ENCODE measurements around the gene CEP126.

The CEP126 gene

DNA sequence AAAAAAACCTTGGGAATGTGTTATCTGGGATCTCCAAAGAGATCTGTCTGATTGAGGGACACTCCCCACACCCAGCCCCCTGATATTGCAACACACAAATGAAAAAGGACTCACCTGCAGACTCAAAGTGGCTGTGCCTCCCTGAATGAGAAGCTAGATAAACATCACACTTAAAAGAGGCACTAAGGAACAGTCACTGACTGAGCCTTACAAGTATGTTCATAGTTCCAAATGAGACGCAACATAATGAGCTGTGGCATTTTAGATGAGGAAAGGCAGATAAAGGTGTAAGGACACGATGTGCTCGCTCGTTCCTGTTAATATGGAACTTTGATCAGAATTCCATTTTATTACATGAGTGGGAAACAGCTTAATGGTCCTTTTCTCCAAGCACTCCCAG is 111.4 kb downstream of the CEP126 start:
- ChIA-PET POLR2A (no interaction called here), CTCF (interaction anchor here (0.7 to 1.1 kb wide), 3 partner anchors 18 to 243 kb away, joined by 3 to 4 read pairs (median 3); no protein-coding TSS in a partner anchor)
- no peak overlapping the region for H3K27ac ChIP-seq (ENCODE audit: extremely low read depth, low read depth, low read length)
- no peaks in the 10 kb centered on the region for H3K9me3 ChIP-seq (ENCODE audit: control insufficient read depth, insufficient read depth, low read depth, low read length)
- H3K36me3 ChIP-seq (ENCODE audit: control insufficient read depth in 2 of 2, insufficient read depth in 1 of 2, low read length in 2 of 2): no peaks in the 10 kb centered on the region
- H3K4me3 ChIP-seq (ENCODE audit: low read depth, low read length): no peak overlapping the region
- H3K4me1 ChIP-seq (ENCODE audit: control insufficient read depth, insufficient read depth, low read length): no peaks in the 10 kb centered on the region
- TF ChIP-seq ZNF37A (tag by site-specific recombination; IDR thresholded peaks at IDR 0.05) (no peak), SALL2 (tag by site-specific recombination; IDR thresholded peaks at IDR 0.05; ENCODE audit: borderline replicate concordance) (no peak), ZNF341 (tag by site-specific recombination; IDR thresholded peaks at IDR 0.05; ENCODE audit: low read depth) (no peak), ZNF23 (tag by site-specific recombination; IDR thresholded peaks at IDR 0.05; ENCODE audit: borderline replicate concordance) (no peak), ZNF701 (tag by site-specific recombination; IDR thresholded peaks at IDR 0.05) (no peak)

DNA sequence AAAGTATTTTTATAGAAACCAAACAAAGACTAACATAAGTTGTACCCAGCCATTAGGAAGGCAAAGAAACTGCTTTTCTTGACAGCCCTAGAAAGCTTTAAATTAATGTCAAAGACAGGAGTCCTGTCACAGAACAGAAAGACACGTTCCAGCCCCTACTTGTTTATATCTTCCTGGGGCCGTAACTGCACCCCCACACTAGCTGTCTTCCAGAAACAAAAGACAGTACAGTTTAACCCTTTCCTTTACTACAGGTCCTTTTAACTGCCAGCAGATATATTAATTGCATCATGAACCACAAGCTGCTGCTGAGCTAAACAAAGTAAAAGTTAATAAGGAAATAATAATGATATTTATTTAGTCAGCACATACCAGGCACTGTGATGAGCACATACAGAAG is 112.1 kb downstream of the CEP126 start:
- POLR2A ChIA-PET: no interaction called here
- TF ChIP-seq, protein P1, sequence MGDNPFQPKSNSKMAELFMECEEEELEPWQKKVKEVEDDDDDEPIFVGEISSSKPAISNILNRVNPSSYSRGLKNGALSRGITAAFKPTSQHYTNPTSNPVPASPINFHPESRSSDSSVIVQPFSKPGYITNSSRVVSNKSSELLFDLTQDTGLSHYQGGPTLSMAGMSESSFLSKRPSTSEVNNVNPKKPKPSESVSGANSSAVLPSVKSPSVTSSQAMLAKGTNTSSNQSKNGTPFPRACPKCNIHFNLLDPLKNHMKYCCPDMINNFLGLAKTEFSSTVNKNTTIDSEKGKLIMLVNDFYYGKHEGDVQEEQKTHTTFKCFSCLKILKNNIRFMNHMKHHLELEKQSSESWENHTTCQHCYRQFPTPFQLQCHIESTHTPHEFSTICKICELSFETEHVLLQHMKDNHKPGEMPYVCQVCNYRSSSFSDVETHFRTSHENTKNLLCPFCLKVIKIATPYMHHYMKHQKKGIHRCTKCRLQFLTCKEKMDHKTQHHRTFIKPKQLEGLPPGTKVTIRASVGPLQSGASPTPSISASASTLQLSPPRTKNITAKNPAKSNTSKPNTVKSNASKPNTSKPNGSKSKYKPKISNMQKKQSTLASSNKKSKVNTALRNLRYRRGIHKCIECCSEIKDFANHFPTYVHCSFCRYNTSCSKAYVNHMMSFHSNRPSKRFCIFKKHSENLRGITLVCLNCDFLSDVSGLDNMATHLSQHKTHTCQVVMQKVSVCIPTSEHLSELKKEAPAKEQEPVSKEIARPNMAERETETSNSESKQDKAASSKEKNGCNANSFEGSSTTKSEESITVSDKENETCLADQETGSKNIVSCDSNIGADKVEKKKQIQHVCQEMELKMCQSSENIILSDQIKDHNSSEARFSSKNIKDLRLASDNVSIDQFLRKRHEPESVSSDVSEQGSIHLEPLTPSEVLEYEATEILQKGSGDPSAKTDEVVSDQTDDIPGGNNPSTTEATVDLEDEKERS (tag by site-specific recombination; IDR thresholded peaks at IDR 0.05): no peak
- TF ChIP-seq GLI2 (tag by site-specific recombination; IDR thresholded peaks at IDR 0.05; ENCODE audit: borderline replicate concordance, low read depth): no peak
- TF ChIP-seq ZSCAN23 (tag by site-specific recombination; IDR thresholded peaks at IDR 0.05): no peak
- TF ChIP-seq, protein P2, sequence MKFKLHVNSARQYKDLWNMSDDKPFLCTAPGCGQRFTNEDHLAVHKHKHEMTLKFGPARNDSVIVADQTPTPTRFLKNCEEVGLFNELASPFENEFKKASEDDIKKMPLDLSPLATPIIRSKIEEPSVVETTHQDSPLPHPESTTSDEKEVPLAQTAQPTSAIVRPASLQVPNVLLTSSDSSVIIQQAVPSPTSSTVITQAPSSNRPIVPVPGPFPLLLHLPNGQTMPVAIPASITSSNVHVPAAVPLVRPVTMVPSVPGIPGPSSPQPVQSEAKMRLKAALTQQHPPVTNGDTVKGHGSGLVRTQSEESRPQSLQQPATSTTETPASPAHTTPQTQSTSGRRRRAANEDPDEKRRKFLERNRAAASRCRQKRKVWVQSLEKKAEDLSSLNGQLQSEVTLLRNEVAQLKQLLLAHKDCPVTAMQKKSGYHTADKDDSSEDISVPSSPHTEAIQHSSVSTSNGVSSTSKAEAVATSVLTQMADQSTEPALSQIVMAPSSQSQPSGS (tag by site-specific recombination; IDR thresholded peaks at IDR 0.05; ENCODE audit: low read depth): no peak
- no peak for TF ChIP-seq ZFP37 (tag by site-specific recombination; IDR thresholded peaks at IDR 0.05)
- TF ChIP-seq, protein P3, sequence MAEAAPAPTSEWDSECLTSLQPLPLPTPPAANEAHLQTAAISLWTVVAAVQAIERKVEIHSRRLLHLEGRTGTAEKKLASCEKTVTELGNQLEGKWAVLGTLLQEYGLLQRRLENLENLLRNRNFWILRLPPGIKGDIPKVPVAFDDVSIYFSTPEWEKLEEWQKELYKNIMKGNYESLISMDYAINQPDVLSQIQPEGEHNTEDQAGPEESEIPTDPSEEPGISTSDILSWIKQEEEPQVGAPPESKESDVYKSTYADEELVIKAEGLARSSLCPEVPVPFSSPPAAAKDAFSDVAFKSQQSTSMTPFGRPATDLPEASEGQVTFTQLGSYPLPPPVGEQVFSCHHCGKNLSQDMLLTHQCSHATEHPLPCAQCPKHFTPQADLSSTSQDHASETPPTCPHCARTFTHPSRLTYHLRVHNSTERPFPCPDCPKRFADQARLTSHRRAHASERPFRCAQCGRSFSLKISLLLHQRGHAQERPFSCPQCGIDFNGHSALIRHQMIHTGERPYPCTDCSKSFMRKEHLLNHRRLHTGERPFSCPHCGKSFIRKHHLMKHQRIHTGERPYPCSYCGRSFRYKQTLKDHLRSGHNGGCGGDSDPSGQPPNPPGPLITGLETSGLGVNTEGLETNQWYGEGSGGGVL (tag by site-specific recombination; IDR thresholded peaks at IDR 0.05): no peak
- no peak for TF ChIP-seq ZSCAN30 (tag by site-specific recombination; IDR thresholded peaks at IDR 0.05)
- TF ChIP-seq TRIM28 (IDR thresholded peaks at IDR 0.05; ENCODE audit: borderline replicate concordance, low read length): no peak
- TF ChIP-seq, protein P4, sequence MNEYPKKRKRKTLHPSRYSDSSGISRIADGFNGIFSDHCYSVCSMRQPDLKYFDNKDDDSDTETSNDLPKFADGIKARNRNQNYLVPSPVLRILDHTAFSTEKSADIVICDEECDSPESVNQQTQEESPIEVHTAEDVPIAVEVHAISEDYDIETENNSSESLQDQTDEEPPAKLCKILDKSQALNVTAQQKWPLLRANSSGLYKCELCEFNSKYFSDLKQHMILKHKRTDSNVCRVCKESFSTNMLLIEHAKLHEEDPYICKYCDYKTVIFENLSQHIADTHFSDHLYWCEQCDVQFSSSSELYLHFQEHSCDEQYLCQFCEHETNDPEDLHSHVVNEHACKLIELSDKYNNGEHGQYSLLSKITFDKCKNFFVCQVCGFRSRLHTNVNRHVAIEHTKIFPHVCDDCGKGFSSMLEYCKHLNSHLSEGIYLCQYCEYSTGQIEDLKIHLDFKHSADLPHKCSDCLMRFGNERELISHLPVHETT (tag by site-specific recombination; IDR thresholded peaks at IDR 0.05): no peak
- no peak for TF ChIP-seq ZNF302 (tag by site-specific recombination; IDR thresholded peaks at IDR 0.05; ENCODE audit: low read depth)
- TF ChIP-seq, protein P5, sequence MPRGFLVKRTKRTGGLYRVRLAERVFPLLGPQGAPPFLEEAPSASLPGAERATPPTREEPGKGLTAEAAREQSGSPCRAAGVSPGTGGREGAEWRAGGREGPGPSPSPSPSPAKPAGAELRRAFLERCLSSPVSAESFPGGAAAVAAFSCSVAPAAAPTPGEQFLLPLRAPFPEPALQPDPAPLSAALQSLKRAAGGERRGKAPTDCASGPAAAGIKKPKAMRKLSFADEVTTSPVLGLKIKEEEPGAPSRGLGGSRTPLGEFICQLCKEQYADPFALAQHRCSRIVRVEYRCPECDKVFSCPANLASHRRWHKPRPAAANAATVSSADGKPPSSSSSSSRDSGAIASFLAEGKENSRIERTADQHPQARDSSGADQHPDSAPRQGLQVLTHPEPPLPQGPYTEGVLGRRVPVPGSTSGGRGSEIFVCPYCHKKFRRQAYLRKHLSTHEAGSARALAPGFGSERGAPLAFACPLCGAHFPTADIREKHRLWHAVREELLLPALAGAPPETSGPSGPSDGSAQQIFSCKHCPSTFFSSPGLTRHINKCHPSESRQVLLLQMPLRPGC (tag by site-specific recombination; IDR thresholded peaks at IDR 0.05): no peak
- TF ChIP-seq, protein P6, sequence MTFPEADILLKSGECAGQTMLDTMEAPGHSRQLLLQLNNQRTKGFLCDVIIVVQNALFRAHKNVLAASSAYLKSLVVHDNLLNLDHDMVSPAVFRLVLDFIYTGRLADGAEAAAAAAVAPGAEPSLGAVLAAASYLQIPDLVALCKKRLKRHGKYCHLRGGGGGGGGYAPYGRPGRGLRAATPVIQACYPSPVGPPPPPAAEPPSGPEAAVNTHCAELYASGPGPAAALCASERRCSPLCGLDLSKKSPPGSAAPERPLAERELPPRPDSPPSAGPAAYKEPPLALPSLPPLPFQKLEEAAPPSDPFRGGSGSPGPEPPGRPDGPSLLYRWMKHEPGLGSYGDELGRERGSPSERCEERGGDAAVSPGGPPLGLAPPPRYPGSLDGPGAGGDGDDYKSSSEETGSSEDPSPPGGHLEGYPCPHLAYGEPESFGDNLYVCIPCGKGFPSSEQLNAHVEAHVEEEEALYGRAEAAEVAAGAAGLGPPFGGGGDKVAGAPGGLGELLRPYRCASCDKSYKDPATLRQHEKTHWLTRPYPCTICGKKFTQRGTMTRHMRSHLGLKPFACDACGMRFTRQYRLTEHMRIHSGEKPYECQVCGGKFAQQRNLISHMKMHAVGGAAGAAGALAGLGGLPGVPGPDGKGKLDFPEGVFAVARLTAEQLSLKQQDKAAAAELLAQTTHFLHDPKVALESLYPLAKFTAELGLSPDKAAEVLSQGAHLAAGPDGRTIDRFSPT (tag by site-specific recombination; IDR thresholded peaks at IDR 0.05): no peak
- no peak for TF ChIP-seq ZNF239 (tag by site-specific recombination; IDR thresholded peaks at IDR 0.05)
- no peak for TF ChIP-seq ZNF404 (tag by site-specific recombination; IDR thresholded peaks at IDR 0.05)
- TF ChIP-seq, protein P7, sequence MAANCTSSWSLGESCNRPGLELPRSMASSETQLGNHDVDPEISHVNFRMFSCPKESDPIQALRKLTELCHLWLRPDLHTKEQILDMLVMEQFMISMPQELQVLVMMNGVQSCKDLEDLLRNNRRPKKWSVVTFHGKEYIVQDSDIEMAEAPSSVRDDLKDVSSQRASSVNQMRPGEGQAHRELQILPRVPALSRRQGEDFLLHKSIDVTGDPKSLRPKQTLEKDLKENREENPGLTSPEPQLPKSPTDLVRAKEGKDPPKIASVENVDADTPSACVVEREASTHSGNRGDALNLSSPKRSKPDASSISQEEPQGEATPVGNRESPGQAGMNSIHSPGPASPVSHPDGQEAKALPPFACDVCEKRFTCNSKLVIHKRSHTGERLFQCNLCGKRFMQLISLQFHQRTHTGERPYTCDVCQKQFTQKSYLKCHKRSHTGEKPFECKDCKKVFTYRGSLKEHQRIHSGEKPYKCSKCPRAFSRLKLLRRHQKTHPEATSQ (tag by site-specific recombination; IDR thresholded peaks at IDR 0.05): no peak
- TF ChIP-seq KLF8 (tag by site-specific recombination; IDR thresholded peaks at IDR 0.05): no peak
- Histone ChIP-seq H3K36me3 (ENCODE audit: control insufficient read depth in 2 of 2, insufficient read depth in 1 of 2, low read length in 2 of 2) (no peaks in the 10 kb centered on the region), H3K9me3 (ENCODE audit: control insufficient read depth, insufficient read depth, low read depth, low read length) (no peaks in the 10 kb centered on the region), H3K4me1 (ENCODE audit: control insufficient read depth, insufficient read depth, low read length) (no peaks in the 10 kb centered on the region), H3K27ac (ENCODE audit: extremely low read depth, low read depth, low read length) (no peak overlapping the region), H3K4me3 (ENCODE audit: low read depth, low read length) (no peak overlapping the region)
- CTCF ChIA-PET: interaction anchor here (0.8 to 1.1 kb wide), 2 partner anchors 19 to 242 kb away, joined by 3 to 4 read pairs; no protein-coding TSS in a partner anchor

Measured in HEK293 (cell line).